Measurements from ENCODE around the gene ELOB.

DNA sequence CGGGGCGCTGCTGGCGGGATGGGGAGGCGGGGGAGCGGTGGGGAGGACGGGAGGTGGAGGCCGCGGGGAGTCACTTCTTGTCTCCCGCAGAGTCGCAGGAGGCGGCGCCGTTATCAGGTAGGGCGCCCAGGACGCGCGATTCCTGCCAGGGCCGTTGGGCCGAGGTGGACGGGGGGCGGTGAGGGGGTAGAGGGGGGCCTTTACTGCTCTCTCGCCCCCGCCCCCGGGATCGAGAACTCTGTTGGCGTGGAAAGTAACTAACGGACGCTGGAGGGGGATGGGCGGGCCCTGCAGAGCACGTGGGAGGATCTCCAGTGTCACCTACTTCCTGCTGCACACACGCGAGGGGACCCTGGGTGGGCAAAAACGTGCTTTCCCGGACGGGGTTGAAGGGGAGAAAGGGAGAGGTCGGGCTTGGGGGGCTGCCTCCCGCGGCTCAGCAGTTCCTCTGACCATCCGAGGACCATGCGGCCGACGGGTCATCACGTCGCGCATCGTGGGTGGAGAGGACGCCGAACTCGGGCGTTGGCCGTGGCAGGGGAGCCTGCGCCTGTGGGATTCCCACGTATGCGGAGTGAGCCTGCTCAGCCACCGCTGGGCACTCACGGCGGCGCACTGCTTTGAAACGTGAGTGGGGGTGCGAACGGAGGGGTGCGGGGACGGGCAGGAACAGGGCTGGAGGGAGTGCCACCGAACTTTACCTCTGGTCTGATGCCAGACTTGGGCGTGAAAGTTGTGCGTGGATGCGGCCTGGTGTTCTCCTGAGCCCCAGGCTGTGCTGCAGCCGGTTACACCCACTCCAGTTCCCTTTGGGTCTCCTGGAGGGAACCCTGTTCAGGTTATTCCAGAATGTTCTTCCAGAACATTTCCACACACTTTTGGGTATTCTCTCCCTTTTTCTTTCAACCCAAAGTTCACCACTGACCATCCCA, 40.5 kb upstream of the ELOB start:
- TF ChIP-seq, protein P1, sequence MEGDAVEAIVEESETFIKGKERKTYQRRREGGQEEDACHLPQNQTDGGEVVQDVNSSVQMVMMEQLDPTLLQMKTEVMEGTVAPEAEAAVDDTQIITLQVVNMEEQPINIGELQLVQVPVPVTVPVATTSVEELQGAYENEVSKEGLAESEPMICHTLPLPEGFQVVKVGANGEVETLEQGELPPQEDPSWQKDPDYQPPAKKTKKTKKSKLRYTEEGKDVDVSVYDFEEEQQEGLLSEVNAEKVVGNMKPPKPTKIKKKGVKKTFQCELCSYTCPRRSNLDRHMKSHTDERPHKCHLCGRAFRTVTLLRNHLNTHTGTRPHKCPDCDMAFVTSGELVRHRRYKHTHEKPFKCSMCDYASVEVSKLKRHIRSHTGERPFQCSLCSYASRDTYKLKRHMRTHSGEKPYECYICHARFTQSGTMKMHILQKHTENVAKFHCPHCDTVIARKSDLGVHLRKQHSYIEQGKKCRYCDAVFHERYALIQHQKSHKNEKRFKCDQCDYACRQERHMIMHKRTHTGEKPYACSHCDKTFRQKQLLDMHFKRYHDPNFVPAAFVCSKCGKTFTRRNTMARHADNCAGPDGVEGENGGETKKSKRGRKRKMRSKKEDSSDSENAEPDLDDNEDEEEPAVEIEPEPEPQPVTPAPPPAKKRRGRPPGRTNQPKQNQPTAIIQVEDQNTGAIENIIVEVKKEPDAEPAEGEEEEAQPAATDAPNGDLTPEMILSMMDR (IDR thresholded peaks at IDR 0.05): no peak
- TF ChIP-seq POLR2AphosphoS5 (IDR thresholded peaks at IDR 0.05; ENCODE audit: insufficient read depth in 1 of 2, low read depth in 1 of 2): no peak
- no peak for TF ChIP-seq POLR2A (IDR thresholded peaks at IDR 0.05)
